ENCODE measurements around the gene TTLL9.
"Not testable (repeated sequence)": the region's sequence is repeated elsewhere in the genome, so short reads cannot be mapped to it uniquely, and the experiment has no call there.

Gene TTLL9

GRCh38 chr20:31920275-31920855 lies 49.9 kb downstream of the TTLL9 start:
- DNase-seq = no peak

- DNase-seq = not testable (repeated sequence)
Measured at GRCh38 chr20:31921480-31921879, 51.0 kb downstream of the TTLL9 start.

GRCh38 chr20:31922181-31922580 lies 51.7 kb downstream of the TTLL9 start:
- no peak for DNase-seq

- no peak for DNase-seq
Measured at GRCh38 chr20:31922588-31922987, 52.2 kb downstream of the TTLL9 start.

GRCh38 chr20:31923388-31924331 lies 53.2 kb downstream of the TTLL9 start:
- no peak for DNase-seq

- DNase-seq = no peak
Measured at GRCh38 chr20:31924561-31924960, 54.1 kb downstream of the TTLL9 start.

- no peak for DNase-seq
Measured at GRCh38 chr20:31925631-31926030, 55.2 kb downstream of the TTLL9 start.

GRCh38 chr20:31926493-31926892 lies 56.1 kb downstream of the TTLL9 start:
- no peak for DNase-seq

- no peak for DNase-seq
Measured at GRCh38 chr20:31927627-31928159, 57.3 kb downstream of the TTLL9 start.

GRCh38 chr20:31929631-31930030 lies 59.2 kb downstream of the TTLL9 start:
- DNase-seq = not testable (repeated sequence)

GRCh38 chr20:31930779-31931178 lies 60.3 kb downstream of the TTLL9 start:
- DNase-seq = no peak

- DNase-seq = no peak
Measured at GRCh38 chr20:31933698-31934097, 63.3 kb downstream of the TTLL9 start.

- no peak for DNase-seq
Measured at GRCh38 chr20:31934491-31934890, 64.1 kb downstream of the TTLL9 start.

- no peak for DNase-seq
Measured at GRCh38 chr20:31934968-31935764, 64.7 kb downstream of the TTLL9 start.

- DNase-seq = no peak
Measured at GRCh38 chr20:31936420-31936819, 66.0 kb downstream of the TTLL9 start.

- no peak for DNase-seq
Measured at GRCh38 chr20:31937820-31938219, 67.4 kb downstream of the TTLL9 start.

GRCh38 chr20:31939661-31940060 lies 69.2 kb downstream of the TTLL9 start:
- no peak for DNase-seq

- DNase-seq = no peak
Measured at GRCh38 chr20:31943052-31943471, 72.6 kb downstream of the TTLL9 start.

- DNase-seq = no peak
Measured at GRCh38 chr20:31945319-31945718, 74.9 kb downstream of the TTLL9 start.

- DNase-seq = no peak
Measured at GRCh38 chr20:31945785-31946184, 75.4 kb downstream of the TTLL9 start.

GRCh38 chr20:31948008-31948407 lies 77.6 kb downstream of the TTLL9 start:
- DNase-seq = no peak

- DNase-seq = no peak
Measured at GRCh38 chr20:31949877-31950646, 79.6 kb downstream of the TTLL9 start.

Data from T-helper 1 cell (primary cell).